Measurements from ENCODE around the gene TPRN. TPM values are rescaled to one million over a fixed set of nuclear protein-coding genes. Genes with fewer than 3 reads are reported as not detected.
A peak's percentile ranks its signal among the peaks of the same experiment; 100 is the strongest.

TPRN gene
- total and polyA plus RNA-seq, 2 experiments from 2014 or later: 6.4 to 29.2 TPM

DNA sequence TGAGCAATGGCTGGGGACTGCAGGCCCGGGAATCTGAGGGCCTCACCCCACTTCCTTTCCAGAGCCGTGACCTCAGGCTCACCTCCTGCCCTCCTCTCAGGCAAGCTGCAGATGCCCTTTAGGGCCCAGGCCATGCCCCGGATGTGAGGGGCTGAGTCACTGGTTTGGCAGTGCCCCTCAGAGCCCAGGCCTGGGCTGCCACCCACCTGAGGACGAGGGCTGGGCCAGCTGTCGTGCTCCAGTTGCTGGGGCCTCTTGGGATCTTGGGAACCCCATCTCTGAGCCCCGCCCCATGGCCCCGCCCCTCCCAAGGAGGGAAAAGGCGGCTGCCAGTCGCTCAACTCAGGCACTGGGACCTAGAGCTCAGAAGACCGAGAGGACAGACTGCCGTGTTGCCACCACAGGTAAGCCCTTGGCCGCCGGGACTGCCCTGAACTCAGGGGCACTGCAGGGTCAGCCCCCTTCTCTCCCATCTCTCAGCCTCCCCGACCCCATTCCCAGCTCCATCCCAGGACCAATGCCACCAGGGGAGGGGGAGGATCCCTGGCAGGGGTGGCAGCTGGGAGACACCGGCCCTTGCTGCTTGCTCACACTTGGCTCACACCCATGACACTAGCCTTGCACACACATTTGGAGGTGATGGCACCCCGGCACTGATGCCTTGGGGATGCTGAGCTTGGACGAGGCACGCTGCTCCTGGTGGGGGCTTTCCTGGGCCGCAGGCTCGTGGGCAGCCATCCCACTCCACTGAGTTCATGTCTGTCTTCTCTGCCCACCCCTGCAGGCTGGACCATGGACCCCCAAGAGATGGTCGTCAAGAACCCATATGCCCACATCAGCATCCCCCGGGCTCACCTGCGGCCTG lies 24.5 kb upstream of the TPRN start, which contains the start of gene CYSRT1:
Gene CYSRT1 (plus strand): TSS at position 345 of the 865 bp plus-strand sequence. CDS start 448 bp downstream, at position 793.
- Histone ChIP-seq H2AFZ (no peak within 1 kb of the TSS), H3K27me3 (ENCODE audit: insufficient read depth) (peaks cover 9% of the 10 kb centered on the region; the same call in 1 of the 2 replicates), H4K20me1 (replicated peaks; ENCODE audit: insufficient read depth) (no peaks in the 10 kb centered on the region), H3K79me2 (replicated peaks; ENCODE audit: insufficient read depth) (no peaks in the 10 kb centered on the region), H3K4me3 (peak within 1 kb of the TSS; percentile 94), H3K9me2 (ENCODE audit: insufficient read depth) (no peaks in the 10 kb centered on the region), H3K36me3 (ENCODE audit: insufficient read depth) (no peaks in the 10 kb centered on the region), H3K27ac (ENCODE audit: low read depth) (no peak within 1 kb of the TSS), H3K4me1 (ENCODE audit: insufficient read depth) (no peaks in the 10 kb centered on the region; the same call in 1 of the 2 replicates), H3F3A (replicated peaks; ENCODE audit: low read depth) (0 out of 2 replicates have a peak, but pooled peaks cover 6% of the 10 kb centered on the region), H3K4me2 (peak within 1 kb of the TSS; percentile 99)
- H3K9me3 Mint-ChIP-seq: no peaks in the 10 kb centered on the region
- H3K27ac Mint-ChIP-seq: no peak within 1 kb of the TSS
- H3K4me1 Mint-ChIP-seq: peaks cover 2% of the 10 kb centered on the region; the same call in 2 of the 3 replicates
- H3K27me3 Mint-ChIP-seq (ENCODE audit: insufficient read depth, low read depth, poor library complexity): peaks cover 3% of the 10 kb centered on the region
- DNase-seq (ENCODE audit: low spot score): no peak
- peak within 1 kb of the TSS; percentile 70 for H3K4me3 Mint-ChIP-seq
- TF ChIP-seq ZNF114 (CRISPR knock-in tag; IDR thresholded peaks at IDR 0.05) (no peak), ZNF331 (CRISPR knock-in tag; IDR thresholded peaks at IDR 0.05; ENCODE audit: low read depth) (no peak), POLR2AphosphoS5 (IDR thresholded peaks at IDR 0.05; ENCODE audit: low read depth) (no peak), EZH2phosphoT487 (IDR thresholded peaks at IDR 0.05; ENCODE audit: unreplicated experiment) (no peak), JUNB (IDR thresholded peaks at IDR 0.05; ENCODE audit: unreplicated experiment) (no peak), NANOG (IDR thresholded peaks at IDR 0.05; ENCODE audit: borderline replicate concordance) (no peak)
- TF ChIP-seq, protein P1, sequence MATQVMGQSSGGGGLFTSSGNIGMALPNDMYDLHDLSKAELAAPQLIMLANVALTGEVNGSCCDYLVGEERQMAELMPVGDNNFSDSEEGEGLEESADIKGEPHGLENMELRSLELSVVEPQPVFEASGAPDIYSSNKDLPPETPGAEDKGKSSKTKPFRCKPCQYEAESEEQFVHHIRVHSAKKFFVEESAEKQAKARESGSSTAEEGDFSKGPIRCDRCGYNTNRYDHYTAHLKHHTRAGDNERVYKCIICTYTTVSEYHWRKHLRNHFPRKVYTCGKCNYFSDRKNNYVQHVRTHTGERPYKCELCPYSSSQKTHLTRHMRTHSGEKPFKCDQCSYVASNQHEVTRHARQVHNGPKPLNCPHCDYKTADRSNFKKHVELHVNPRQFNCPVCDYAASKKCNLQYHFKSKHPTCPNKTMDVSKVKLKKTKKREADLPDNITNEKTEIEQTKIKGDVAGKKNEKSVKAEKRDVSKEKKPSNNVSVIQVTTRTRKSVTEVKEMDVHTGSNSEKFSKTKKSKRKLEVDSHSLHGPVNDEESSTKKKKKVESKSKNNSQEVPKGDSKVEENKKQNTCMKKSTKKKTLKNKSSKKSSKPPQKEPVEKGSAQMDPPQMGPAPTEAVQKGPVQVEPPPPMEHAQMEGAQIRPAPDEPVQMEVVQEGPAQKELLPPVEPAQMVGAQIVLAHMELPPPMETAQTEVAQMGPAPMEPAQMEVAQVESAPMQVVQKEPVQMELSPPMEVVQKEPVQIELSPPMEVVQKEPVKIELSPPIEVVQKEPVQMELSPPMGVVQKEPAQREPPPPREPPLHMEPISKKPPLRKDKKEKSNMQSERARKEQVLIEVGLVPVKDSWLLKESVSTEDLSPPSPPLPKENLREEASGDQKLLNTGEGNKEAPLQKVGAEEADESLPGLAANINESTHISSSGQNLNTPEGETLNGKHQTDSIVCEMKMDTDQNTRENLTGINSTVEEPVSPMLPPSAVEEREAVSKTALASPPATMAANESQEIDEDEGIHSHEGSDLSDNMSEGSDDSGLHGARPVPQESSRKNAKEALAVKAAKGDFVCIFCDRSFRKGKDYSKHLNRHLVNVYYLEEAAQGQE (IDR thresholded peaks at IDR 0.05; ENCODE audit: unreplicated experiment): no peak
- TF ChIP-seq, protein P2, sequence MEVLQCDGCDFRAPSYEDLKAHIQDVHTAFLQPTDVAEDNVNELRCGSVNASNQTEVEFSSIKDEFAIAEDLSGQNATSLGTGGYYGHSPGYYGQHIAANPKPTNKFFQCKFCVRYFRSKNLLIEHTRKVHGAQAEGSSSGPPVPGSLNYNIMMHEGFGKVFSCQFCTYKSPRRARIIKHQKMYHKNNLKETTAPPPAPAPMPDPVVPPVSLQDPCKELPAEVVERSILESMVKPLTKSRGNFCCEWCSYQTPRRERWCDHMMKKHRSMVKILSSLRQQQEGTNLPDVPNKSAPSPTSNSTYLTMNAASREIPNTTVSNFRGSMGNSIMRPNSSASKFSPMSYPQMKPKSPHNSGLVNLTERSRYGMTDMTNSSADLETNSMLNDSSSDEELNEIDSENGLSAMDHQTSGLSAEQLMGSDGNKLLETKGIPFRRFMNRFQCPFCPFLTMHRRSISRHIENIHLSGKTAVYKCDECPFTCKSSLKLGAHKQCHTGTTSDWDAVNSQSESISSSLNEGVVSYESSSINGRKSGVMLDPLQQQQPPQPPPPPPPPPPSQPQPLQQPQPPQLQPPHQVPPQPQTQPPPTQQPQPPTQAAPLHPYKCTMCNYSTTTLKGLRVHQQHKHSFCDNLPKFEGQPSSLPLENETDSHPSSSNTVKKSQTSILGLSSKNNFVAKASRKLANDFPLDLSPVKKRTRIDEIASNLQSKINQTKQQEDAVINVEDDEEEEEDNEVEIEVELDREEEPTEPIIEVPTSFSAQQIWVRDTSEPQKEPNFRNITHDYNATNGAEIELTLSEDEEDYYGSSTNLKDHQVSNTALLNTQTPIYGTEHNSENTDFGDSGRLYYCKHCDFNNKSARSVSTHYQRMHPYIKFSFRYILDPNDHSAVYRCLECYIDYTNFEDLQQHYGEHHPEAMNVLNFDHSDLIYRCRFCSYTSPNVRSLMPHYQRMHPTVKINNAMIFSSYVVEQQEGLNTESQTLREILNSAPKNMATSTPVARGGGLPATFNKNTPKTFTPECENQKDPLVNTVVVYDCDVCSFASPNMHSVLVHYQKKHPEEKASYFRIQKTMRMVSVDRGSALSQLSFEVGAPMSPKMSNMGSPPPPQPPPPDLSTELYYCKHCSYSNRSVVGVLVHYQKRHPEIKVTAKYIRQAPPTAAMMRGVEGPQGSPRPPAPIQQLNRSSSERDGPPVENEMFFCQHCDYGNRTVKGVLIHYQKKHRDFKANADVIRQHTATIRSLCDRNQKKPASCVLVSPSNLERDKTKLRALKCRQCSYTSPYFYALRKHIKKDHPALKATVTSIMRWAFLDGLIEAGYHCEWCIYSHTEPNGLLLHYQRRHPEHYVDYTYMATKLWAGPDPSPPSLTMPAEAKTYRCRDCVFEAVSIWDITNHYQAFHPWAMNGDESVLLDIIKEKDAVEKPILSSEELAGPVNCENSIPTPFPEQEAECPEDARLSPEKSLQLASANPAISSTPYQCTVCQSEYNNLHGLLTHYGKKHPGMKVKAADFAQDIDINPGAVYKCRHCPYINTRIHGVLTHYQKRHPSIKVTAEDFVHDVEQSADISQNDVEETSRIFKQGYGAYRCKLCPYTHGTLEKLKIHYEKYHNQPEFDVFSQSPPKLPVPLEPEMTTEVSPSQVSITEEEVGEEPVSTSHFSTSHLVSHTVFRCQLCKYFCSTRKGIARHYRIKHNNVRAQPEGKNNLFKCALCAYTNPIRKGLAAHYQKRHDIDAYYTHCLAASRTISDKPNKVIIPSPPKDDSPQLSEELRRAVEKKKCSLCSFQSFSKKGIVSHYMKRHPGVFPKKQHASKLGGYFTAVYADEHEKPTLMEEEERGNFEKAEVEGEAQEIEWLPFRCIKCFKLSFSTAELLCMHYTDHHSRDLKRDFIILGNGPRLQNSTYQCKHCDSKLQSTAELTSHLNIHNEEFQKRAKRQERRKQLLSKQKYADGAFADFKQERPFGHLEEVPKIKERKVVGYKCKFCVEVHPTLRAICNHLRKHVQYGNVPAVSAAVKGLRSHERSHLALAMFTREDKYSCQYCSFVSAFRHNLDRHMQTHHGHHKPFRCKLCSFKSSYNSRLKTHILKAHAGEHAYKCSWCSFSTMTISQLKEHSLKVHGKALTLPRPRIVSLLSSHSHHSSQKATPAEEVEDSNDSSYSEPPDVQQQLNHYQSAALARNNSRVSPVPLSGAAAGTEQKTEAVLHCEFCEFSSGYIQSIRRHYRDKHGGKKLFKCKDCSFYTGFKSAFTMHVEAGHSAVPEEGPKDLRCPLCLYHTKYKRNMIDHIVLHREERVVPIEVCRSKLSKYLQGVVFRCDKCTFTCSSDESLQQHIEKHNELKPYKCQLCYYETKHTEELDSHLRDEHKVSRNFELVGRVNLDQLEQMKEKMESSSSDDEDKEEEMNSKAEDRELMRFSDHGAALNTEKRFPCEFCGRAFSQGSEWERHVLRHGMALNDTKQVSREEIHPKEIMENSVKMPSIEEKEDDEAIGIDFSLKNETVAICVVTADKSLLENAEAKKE (CRISPR knock-in tag; IDR thresholded peaks at IDR 0.05): no peak
- TF ChIP-seq, protein P3, sequence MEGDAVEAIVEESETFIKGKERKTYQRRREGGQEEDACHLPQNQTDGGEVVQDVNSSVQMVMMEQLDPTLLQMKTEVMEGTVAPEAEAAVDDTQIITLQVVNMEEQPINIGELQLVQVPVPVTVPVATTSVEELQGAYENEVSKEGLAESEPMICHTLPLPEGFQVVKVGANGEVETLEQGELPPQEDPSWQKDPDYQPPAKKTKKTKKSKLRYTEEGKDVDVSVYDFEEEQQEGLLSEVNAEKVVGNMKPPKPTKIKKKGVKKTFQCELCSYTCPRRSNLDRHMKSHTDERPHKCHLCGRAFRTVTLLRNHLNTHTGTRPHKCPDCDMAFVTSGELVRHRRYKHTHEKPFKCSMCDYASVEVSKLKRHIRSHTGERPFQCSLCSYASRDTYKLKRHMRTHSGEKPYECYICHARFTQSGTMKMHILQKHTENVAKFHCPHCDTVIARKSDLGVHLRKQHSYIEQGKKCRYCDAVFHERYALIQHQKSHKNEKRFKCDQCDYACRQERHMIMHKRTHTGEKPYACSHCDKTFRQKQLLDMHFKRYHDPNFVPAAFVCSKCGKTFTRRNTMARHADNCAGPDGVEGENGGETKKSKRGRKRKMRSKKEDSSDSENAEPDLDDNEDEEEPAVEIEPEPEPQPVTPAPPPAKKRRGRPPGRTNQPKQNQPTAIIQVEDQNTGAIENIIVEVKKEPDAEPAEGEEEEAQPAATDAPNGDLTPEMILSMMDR (conservative IDR thresholded peaks at IDR 0.05; ENCODE audit: low read depth in 2 of 2): no peak
- H3K36me3 Mint-ChIP-seq (ENCODE audit: low read depth): no peaks in the 10 kb centered on the region
- ATAC-seq: no peak

Measured in GM23338 (cell line).